ENCODE measurements around the gene GPR149.

GPR149 gene

GRCh38 chr3:154458560-154458959 lies 28.6 kb upstream of the GPR149 start:
- TF ChIP-seq FOXP2 (optimal IDR thresholded peaks at IDR 0.05; ENCODE audit: borderline replicate concordance, extremely low read depth, extremely low read length, insufficient read depth): no peak
- TF ChIP-seq TAF1 (IDR thresholded peaks at IDR 0.05; ENCODE audit: borderline replicate concordance, insufficient read depth, low read length): no peak
- no peak for TF ChIP-seq POLR2AphosphoS5 (IDR thresholded peaks at IDR 0.05; ENCODE audit: low read depth, low read length)
- TF ChIP-seq SIN3A (IDR thresholded peaks at IDR 0.05; ENCODE audit: borderline replicate concordance, insufficient read depth, low read length): no peak
- TF ChIP-seq, protein P1, sequence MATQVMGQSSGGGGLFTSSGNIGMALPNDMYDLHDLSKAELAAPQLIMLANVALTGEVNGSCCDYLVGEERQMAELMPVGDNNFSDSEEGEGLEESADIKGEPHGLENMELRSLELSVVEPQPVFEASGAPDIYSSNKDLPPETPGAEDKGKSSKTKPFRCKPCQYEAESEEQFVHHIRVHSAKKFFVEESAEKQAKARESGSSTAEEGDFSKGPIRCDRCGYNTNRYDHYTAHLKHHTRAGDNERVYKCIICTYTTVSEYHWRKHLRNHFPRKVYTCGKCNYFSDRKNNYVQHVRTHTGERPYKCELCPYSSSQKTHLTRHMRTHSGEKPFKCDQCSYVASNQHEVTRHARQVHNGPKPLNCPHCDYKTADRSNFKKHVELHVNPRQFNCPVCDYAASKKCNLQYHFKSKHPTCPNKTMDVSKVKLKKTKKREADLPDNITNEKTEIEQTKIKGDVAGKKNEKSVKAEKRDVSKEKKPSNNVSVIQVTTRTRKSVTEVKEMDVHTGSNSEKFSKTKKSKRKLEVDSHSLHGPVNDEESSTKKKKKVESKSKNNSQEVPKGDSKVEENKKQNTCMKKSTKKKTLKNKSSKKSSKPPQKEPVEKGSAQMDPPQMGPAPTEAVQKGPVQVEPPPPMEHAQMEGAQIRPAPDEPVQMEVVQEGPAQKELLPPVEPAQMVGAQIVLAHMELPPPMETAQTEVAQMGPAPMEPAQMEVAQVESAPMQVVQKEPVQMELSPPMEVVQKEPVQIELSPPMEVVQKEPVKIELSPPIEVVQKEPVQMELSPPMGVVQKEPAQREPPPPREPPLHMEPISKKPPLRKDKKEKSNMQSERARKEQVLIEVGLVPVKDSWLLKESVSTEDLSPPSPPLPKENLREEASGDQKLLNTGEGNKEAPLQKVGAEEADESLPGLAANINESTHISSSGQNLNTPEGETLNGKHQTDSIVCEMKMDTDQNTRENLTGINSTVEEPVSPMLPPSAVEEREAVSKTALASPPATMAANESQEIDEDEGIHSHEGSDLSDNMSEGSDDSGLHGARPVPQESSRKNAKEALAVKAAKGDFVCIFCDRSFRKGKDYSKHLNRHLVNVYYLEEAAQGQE (IDR thresholded peaks at IDR 0.05; ENCODE audit: insufficient read depth in 1 of 2, low read depth in 2 of 2, low read length in 2 of 2): no peak

DNA sequence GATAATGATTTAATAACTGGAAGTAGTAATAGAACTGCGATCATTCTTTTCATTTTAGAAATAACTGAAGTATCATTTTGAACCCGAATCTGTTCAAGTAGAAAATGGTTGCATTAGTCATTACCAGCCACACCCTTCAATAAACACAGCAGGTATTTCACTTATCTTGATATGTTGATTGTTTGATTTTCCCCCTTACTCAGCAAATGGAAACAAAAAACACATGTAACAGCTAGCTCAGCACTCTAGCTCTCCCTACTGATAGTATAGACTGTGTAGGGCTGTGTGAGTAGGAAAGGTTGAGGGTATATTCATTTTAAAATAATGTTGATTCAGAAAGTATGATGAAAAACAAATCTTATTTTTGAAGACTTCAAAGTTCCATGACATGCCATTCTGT lies 1.1 kb upstream of the GPR149 start:
- TF ChIP-seq SIN3A (IDR thresholded peaks at IDR 0.05; ENCODE audit: borderline replicate concordance, insufficient read depth, low read length) (no peak), TAF1 (IDR thresholded peaks at IDR 0.05; ENCODE audit: borderline replicate concordance, insufficient read depth, low read length) (no peak), POLR2AphosphoS5 (IDR thresholded peaks at IDR 0.05; ENCODE audit: low read depth, low read length) (no peak), FOXP2 (optimal IDR thresholded peaks at IDR 0.05; ENCODE audit: borderline replicate concordance, extremely low read depth, extremely low read length, insufficient read depth) (no peak)
- TF ChIP-seq, protein P1 (IDR thresholded peaks at IDR 0.05; ENCODE audit: insufficient read depth in 1 of 2, low read depth in 2 of 2, low read length in 2 of 2): no peak

DNA sequence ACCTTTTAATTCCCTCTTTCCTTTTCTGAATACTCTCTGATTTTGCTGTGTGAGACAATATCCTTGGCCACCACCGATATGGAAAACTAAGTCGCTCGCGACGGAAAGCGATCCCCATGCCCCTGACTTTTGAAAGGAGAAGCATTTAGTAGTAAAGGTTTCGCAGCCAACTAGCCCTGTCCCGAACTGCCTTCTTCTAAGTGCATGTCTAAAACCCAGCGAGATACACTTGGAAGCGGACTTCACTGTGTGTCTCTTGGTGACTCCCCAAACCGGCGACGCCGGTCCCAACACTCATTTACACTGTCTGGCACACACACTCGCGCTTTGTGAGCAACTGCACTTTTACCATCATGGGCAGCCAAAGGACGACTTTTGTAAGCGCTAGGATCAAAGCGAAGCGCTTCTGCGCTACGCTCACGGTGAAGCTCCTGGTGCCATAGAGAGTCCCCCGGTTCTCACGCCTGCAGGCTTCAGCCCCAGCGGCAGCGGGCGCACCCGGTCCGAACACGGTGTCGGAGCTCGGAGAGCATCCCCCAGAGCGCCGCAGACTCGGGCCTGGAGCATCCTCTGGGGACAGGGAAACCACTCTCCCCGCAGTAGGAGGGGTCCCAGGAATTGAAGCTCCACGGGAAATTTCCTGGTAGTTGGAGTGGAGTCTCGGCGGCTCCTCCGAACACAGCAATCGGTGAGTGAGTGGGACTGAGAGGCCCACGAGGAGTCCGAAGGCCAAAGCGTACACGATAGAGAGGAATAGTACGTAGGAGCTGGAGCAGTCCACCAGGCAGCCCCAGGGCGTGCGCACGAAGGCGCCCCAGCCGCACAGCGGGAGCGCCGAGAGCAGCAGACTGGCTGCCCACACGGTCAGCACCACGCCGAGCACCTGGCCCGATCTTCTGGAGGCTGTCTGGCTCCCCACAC lies 1.4 kb downstream of the GPR149 start:
- TF ChIP-seq POLR2AphosphoS5 (IDR thresholded peaks at IDR 0.05; ENCODE audit: low read depth, low read length): no peak
- no peak for TF ChIP-seq FOXP2 (optimal IDR thresholded peaks at IDR 0.05; ENCODE audit: borderline replicate concordance, extremely low read depth, extremely low read length, insufficient read depth)
- TF ChIP-seq TAF1 (IDR thresholded peaks at IDR 0.05; ENCODE audit: borderline replicate concordance, insufficient read depth, low read length): no peak
- no peak for TF ChIP-seq SIN3A (IDR thresholded peaks at IDR 0.05; ENCODE audit: borderline replicate concordance, insufficient read depth, low read length)
- TF ChIP-seq, protein P1 (IDR thresholded peaks at IDR 0.05; ENCODE audit: insufficient read depth in 1 of 2, low read depth in 2 of 2, low read length in 2 of 2): no peak

DNA sequence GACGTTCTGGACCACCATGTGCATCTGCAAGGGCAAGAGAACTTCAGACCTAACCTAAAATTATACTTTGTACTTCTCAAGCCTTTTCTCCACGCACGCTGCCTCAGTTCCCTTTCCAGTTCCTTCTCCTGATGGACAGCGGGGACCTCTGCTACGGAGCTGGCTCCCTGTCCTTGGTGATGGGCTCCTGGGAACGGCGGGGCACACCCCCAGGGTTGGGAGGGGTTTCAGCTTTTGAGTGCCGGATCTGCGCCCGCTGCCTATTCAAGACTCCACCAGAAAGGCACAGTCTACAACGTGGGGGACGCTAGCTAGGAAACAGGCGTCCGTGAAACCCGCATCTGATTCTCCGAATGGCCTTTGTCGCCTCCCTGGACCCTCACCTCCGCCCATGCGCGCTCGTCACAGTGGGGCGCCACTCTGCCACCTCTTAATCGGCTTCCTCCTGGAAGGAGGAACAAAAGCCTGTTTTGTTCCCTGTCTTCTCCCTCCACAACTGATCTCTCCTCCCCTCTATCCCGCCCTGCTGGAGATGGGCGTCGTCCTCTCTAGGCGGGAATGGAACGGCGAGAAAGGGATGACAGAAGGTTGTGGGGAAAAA lies 2.2 kb downstream of the GPR149 start:
- TF ChIP-seq, protein P1 (IDR thresholded peaks at IDR 0.05; ENCODE audit: insufficient read depth in 1 of 2, low read depth in 2 of 2, low read length in 2 of 2): no peak
- TF ChIP-seq SIN3A (IDR thresholded peaks at IDR 0.05; ENCODE audit: borderline replicate concordance, insufficient read depth, low read length): no peak
- TF ChIP-seq TAF1 (IDR thresholded peaks at IDR 0.05; ENCODE audit: borderline replicate concordance, insufficient read depth, low read length): no peak
